ENCODE data around the gene ABCA7.
"Not testable (repeated sequence)": the region's sequence is repeated elsewhere in the genome, so short reads cannot be mapped to it uniquely, and the experiment has no call there.

ABCA7 gene

GRCh38 chr19:1105873-1106840, 66.2 kb downstream of the ABCA7 start:
- no peak for DNase-seq (ENCODE audit: low read depth in 3 of 3)

DNA sequence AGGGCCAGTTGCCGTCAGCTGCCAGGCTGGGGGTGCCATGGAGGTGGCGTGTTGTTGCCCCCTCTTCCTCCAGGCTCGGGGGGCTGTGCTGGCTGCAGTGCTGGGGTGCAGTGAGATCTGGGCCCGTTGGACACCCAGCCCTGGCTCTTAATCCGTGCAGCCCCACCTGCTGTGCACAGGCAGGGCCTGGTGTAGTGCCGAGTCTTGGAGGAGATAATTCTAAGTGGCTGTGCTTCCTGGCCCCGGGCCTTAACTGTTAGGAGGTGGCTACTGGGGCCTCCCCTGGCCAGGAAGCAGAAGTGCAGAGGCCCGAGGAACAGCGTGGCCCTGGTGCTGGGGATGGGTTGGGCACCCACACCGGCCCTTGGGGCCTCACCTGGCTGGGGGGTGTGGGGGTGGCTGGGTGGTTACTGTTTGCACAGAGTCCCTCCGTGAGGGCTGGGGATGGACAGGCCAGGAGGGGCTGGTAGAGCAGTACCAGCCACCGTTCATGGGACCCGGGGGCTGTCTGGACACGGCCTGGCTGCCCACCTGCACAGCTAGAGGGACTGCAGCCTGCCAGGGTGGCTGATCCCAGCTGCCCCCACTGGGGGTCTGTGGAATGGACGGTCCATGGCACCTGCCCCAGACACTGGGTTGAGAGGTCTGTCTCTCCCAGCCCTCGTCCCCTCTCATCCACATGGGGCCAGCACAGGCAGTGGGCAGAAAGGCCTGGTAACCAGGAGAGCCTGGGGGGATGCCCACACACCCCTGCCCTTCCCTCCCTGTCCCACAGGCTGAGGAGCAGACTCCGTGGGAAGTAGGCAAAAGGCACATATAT, 67.1 kb downstream of the ABCA7 start:
- no peak for DNase-seq (ENCODE audit: low read depth in 3 of 3)

DNA sequence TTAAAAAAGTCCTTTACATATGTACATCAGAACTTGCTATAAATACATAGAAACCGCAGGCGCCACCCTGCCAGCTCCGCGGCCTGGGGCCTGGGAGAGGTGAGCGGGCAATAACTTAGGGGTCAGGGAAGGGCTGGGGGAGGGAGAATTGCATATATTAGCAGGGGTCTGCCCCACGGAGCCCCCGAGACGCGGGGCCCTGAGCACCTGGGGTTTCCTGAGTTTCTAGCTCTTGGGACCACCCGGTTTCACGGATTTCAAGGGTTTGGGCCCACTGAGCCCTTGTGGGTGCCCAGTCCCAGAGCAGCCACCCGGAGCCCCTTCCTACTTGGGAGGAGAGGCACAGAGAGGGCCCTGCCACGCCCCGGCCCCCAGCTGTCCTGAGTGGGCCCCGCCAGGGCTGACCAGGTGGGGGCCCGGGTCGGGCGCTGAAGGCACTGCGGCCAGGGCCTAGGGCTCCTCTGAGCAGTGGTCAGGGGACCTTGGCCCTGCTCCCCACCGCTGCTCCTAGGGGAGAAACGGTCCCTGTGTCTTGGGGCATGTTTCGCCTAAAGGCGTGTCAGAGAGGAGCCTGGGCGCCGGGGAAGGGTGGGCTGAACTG, 67.9 kb downstream of the ABCA7 start:
- DNase-seq (ENCODE audit: low read depth in 3 of 3): no peak

DNA sequence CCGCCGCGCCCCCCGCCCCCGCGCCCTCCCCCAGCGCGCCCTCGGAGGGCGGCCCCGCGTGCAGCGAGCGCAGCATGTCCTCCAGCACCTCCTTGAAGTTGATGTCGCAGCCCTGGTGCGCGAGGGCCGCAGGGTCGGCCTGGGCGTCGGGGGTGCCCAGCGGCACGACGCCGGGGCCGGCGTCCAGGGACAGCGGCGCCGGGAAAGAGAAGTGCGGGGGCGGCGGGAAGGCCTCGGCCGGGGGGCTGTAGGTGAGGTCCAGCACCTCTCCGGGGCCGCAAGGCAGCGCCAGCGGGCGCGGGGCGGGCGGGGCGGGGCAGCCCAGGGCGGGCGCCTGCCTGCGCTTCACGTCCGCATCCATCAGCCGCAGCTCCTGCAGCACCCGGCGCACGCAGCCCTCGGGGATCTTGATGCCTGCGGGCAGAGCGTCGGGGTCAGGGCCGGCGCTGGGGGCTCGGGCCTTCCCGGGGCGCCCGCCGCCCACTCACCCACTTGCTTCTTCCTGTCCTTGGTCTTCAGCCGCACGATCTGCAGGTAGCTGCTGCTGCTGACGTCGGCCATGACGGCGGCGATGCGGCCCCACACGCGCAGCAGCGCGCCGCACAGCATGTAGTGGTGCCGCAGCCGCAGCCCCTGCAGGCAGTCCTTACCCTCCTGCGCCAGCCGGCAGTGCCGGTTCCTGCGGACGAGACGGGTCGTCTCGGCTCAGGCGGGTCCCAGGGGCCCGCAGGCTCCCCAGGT, 68.6 kb downstream of the ABCA7 start:
- DNase-seq (ENCODE audit: low read depth in 3 of 3): no peak

GRCh38 chr19:1109032-1109551, 69.2 kb downstream of the ABCA7 start:
- DNase-seq (ENCODE audit: low read depth in 3 of 3): no peak

GRCh38 chr19:1109697-1110671, 70.1 kb downstream of the ABCA7 start:
- DNase-seq (ENCODE audit: low read depth in 3 of 3): no peak

- no peak for DNase-seq (ENCODE audit: low read depth in 3 of 3)
These were observed 71.1 kb downstream of the ABCA7 start for GRCh38 chr19:1110809-1111640.

DNA sequence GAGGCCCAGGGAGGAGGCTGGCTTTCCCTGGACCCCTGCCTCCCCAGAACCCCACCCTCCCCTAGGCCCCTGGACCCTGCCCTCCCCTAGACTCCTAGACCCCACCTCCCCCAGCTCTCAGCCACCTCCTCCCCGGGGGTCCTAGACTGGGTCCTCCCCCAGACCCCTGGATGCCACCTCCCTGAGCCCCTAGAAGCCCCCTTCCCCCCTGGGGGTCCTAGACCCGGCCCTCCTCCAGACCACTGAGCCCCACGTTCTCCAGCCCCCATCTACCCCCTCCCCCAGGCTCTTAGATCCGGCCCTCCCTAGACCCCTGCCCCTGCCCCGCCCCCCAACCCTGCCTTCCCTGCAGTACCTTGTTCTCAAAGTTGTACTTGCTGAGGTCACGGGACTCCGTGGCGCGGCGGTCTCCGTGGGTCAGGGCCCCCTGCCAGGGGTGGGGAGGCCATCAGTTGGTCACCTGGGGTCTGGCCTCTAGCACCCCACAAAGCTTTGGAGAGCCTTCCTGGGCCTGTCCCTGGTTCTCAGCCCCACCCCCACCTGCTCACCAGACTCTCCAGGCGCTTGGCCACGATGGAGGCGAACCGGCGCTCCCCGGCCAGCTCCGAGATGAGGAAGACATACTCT, 71.8 kb downstream of the ABCA7 start:
- no peak for DNase-seq (ENCODE audit: low read depth in 3 of 3)

DNA sequence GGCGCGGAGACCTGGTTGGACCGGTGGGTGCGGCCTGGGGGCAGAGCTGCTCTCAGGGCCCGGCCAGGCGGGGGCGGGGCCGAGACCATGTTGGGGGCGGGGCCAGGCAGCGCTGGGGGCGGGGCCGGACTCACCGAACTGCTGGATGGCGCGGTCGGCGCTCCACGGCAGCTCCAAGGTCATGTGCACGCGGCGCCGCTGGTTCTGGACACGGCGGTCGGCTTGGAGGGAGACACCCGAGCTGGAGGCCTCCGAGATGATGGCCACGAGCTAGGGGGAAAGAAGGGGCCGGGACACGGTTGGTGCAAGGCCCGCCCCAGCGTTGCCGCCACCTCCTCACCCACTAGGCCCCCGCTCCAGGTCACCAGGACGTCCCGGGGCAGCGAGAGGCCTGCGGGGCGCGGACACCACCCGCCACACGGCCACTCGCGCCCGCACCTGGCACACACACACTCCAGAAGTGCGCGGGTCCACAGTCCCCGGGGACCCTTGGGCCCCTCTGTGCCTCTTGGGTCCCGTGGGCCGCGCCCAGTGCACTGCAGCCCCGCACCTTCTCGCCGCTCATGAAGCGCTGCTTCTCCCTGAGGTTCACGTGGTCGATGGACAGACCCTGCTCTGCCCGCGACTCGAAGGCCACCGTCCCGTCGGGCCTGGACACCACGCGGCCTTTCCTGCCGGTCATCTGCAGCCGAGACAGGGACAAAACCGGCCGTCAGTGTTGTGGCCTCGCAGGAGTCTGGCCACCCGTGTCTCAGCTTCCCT, 72.5 kb downstream of the ABCA7 start:
- no peak for DNase-seq (ENCODE audit: low read depth in 3 of 3)

DNA sequence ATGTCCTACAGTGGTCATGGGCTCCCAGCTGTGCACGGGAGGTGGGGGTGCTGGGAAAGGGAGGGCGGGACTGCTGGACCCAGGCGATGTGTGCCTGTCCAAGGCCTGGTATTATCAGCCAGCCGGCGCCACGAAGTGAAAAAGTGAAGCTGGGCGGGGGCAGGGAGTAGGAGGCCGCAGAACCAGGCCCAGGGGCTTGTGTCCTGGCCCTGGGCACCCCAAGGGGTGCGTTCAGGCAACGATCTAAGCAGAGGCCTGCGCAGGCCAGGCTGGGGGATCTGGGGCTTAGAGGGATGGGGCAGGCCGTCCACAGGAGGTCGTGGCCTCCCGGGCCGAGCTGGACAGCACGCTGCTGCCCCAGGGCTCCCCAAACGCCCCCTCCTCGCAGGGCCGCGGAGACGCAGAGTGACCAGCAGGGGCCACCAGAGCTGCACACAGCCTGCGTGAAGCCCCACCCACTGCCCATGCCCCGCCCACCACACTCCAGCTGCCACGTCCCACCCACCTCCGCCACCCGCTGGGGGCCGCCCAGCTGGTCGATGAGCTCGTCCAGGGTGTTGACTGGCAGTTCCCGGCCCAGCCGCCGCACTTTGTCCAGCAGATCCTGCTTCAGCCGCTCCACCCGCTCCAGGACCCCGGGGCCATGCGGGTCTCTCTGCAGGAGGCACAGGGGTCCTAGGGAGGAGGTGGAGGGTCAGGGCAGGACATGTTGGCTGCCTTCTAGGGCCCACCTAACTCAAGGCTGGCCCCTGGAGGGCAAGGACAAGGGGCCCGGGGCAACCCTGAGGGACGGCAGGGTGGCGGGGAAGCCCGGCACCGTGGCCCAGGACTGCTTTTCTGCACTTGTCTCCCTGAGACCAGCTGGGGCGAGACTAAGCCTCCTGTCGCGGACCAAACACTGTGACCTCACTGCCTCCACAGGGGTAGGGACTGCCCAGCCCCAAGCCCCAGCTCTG, 73.4 kb downstream of the ABCA7 start:
- peak; percentile 63 to 70 (median 69) for DNase-seq (ENCODE audit: low read depth in 3 of 3)

- no peak for DNase-seq (ENCODE audit: low read depth in 3 of 3)
These were observed 74.1 kb downstream of the ABCA7 start for GRCh38 chr19:1113986-1114483.

DNA sequence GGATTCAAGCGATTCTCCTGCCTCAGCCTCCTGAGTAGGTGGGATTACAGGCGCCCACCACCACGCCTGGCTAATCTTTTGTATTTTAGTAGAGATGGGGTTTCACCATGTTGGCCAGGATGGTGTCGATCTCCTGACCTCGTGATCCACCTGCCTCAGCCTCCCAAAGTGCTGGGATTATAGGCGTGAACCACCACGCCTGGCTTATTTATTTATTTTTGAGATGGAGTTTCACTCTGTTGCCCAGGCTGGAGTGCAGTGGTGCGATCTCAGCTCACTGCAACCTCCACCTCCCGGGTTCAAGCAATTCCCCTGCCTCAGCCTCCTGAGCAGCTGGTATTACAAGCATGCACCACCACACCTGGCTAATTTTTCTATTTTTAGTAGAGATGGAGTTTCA, 74.8 kb downstream of the ABCA7 start:
- not testable (repeated sequence) for DNase-seq (ENCODE audit: low read depth in 3 of 3)
